ENCODE results near the gene PPIL1. TPM values are rescaled to one million over a fixed set of nuclear protein-coding genes. Genes with fewer than 3 reads are reported as not detected.

PPIL1 gene
- total and polyA plus RNA-seq, 2 of the 13 experiments (the other 11 are each of a cell fraction or from before 2014, with no cell fraction given), result 74.2 to 144 TPM

GRCh38 chr6:36885461-36886401, 11.1 kb upstream of the PPIL1 start, which contains the start of gene C6orf89 (continued):
- TF ChIP-seq, protein P1, sequence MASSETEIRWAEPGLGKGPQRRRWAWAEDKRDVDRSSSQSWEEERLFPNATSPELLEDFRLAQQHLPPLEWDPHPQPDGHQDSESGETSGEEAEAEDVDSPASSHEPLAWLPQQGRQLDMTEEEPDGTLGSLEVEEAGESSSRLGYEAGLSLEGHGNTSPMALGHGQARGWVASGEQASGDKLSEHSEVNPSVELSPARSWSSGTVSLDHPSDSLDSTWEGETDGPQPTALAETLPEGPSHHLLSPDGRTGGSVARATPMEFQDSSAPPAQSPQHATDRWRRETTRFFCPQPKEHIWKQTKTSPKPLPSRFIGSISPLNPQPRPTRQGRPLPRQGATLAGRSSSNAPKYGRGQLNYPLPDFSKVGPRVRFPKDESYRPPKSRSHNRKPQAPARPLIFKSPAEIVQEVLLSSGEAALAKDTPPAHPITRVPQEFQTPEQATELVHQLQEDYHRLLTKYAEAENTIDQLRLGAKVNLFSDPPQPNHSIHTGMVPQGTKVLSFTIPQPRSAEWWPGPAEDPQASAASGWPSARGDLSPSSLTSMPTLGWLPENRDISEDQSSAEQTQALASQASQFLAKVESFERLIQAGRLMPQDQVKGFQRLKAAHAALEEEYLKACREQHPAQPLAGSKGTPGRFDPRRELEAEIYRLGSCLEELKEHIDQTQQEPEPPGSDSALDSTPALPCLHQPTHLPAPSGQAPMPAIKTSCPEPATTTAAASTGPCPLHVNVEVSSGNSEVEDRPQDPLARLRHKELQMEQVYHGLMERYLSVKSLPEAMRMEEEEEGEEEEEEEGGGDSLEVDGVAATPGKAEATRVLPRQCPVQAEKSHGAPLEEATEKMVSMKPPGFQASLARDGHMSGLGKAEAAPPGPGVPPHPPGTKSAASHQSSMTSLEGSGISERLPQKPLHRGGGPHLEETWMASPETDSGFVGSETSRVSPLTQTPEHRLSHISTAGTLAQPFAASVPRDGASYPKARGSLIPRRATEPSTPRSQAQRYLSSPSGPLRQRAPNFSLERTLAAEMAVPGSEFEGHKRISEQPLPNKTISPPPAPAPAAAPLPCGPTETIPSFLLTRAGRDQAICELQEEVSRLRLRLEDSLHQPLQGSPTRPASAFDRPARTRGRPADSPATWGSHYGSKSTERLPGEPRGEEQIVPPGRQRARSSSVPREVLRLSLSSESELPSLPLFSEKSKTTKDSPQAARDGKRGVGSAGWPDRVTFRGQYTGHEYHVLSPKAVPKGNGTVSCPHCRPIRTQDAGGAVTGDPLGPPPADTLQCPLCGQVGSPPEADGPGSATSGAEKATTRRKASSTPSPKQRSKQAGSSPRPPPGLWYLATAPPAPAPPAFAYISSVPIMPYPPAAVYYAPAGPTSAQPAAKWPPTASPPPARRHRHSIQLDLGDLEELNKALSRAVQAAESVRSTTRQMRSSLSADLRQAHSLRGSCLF (CRISPR knock-in tag; IDR thresholded peaks at IDR 0.05; ENCODE audit: borderline replicate concordance), result no peak
- TF ChIP-seq MXD4 (CRISPR knock-in tag; IDR thresholded peaks at IDR 0.05) (peak; percentile 98), ZNF414 (CRISPR knock-in tag; IDR thresholded peaks at IDR 0.05) (peak; percentile 84), ZFX (CRISPR knock-in tag; IDR thresholded peaks at IDR 0.05; ENCODE audit: low read depth) (peak; percentile 98), ZNF24 (IDR thresholded peaks at IDR 0.05) (no peak), ZNF124 (CRISPR knock-in tag; IDR thresholded peaks at IDR 0.05) (no peak; the same call in 1 of the 2 replicates), ZSCAN30 (CRISPR knock-in tag; IDR thresholded peaks at IDR 0.05) (no peak), GATA4 (IDR thresholded peaks at IDR 0.05; ENCODE audit: borderline replicate concordance, low read depth) (no peak), SALL2 (CRISPR knock-in tag; IDR thresholded peaks at IDR 0.05) (peak; percentile 98), KLF9 (CRISPR knock-in tag; IDR thresholded peaks at IDR 0.05; ENCODE audit: low read depth) (no peak), PLRG1 (conservative IDR thresholded peaks at IDR 0.05) (no peak), SNAPC5 (CRISPR knock-in tag; IDR thresholded peaks at IDR 0.05; ENCODE audit: borderline replicate concordance) (0 out of 2 replicates have a peak, but pooled peaks have one; percentile 72), BHLHE40 (IDR thresholded peaks at IDR 0.05; ENCODE audit: low read length) (peak; percentile 64), MEF2D (CRISPR knock-in tag; IDR thresholded peaks at IDR 0.05) (peak; percentile 96), ZNF232 (CRISPR knock-in tag; IDR thresholded peaks at IDR 0.05; ENCODE audit: borderline replicate concordance) (peak; percentile 86), JUND (CRISPR knock-in tag; IDR thresholded peaks at IDR 0.05) (no peak; the same call in 1 of the 2 replicates), TSC22D2 (CRISPR knock-in tag; IDR thresholded peaks at IDR 0.05; ENCODE audit: borderline replicate concordance) (peak; percentile 90; the same call in 1 of the 2 replicates), GZF1 (CRISPR knock-in tag; IDR thresholded peaks at IDR 0.05) (peak; percentile 84; the same call in 1 of the 2 replicates), PCBP2 (optimal IDR thresholded peaks at IDR 0.05; ENCODE audit: low read depth, low read length, poor library complexity, severe bottlenecking) (no peak), NR2C2 (CRISPR knock-in tag; IDR thresholded peaks at IDR 0.05; ENCODE audit: borderline replicate concordance) (peak; percentile 100), SRSF4 (IDR thresholded peaks at IDR 0.05; ENCODE audit: low read depth, low read length, poor library complexity, severe bottlenecking) (no peak), SIN3A (IDR thresholded peaks at IDR 0.05; ENCODE audit: borderline replicate concordance, low read depth, low read length) (peak; percentile 94), DNMT3B (CRISPR knock-in tag; conservative IDR thresholded peaks at IDR 0.05) (no peak), ARNT (IDR thresholded peaks at IDR 0.05) (no peak), ZMYM3 (CRISPR knock-in tag; IDR thresholded peaks at IDR 0.05) (peak; percentile 82; the same call in 1 of the 2 replicates)

All from HepG2 (cell line).